Activated T-cell treated with anti-CD3 and anti-CD28 coated beads for 4 hours (primary cell): ENCODE data around the gene RFX2.

Experiments
- DNase-seq: peaks from one replicate; pipeline ENCODE4 v3.0.0-alpha.2; 2020

Gene RFX2

DNA sequence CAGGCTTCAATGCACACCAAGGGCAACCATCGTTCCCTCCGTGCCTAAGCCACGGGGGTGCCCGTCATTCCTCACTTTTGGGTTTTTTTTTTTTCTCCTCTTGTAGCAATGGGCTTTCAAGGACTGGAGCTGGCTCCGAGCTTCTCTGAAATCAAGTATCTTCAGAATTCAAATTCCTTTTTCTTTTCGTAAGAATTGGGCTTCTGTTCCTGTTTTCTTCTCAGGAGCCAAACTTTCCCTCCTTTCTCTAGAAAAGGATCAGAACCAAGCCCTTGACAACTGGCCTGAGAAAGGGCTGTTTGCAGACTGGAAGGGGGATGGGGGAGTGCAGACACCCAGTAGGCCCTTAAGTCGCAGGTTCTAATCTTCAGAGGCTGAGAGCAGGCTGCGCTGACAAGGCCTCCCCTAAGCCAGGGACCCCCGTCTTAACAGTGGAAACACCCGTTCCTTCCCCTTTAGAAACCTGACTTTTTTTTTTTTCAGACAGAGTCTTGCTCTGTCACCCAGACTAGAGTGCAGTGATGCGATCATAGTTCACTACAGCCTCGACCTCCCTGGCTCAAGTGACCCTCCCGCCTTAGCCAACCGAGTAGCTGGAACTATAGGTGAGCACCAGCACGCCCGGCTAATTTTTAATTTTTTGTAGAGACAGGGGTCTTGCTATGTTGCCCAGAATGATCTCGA lies 51.6 kb downstream of the RFX2 start:
- no peak for DNase-seq

DNA sequence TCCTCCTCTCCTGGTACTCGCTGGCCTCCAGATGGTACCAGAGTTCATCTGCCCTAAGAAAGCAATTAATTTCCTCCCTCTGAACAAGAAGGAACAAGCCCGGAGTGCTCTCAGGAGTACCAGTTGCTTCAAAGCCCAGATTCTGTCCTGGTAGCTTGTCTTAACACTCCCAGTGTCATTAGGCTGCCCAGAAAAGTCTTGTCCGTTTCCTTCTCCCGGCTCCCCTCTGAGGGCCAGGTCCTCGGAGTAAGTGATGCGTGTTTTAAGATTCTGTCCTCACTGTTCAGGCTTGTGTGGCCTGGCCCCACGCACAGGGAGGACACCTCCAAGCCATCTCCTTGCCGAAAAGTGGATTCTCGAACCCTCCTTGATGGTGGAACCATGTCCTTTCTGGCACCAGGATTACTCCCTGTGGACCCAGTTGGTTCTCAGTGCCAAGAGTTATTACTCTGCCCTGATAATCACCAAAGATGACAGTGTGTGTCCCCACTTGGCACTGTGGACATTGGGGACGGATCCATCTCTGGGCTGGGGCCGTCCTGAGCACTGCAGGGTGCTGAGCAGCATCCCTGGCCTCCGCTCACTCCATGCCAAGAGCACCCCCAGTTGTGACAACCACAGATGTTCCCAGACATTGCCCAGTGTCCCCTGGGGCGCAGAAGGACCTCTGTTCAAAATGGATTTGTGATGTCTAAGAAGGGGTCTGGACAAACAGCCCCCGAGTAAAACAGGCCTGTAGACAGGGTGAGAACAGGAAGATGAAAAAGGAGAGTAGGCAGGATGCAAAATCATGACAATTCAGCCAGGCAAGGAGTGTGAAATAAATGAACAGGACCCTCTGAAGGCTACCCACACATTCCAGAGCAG lies 52.4 kb downstream of the RFX2 start:
- no peak for DNase-seq

- no peak for DNase-seq
These were observed 53.3 kb downstream of the RFX2 start for GRCh38 chr19:6056801-6057650.

DNA sequence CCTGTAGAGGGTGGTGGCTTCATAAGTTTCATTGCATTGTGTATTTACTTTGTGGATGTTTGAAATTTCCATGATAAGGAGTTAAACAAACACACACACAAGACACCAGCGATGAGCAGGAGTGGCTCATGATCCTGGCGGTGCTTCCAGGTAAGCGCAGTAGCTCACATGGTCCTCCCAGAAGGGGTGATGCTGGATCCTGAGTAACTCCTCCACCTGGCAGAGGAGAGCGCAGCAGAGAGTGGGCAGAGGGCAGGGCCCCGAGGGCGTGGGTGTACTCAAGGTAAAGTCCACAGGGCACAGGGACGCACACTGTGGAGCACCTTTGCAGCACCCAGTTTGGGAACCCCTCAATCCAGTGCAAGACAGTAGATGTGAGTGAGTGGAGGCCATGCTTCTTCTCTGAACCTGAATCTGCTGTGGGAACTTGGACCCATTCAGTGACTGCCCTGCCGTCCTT lies 54.0 kb downstream of the RFX2 start:
- no peak for DNase-seq

DNA sequence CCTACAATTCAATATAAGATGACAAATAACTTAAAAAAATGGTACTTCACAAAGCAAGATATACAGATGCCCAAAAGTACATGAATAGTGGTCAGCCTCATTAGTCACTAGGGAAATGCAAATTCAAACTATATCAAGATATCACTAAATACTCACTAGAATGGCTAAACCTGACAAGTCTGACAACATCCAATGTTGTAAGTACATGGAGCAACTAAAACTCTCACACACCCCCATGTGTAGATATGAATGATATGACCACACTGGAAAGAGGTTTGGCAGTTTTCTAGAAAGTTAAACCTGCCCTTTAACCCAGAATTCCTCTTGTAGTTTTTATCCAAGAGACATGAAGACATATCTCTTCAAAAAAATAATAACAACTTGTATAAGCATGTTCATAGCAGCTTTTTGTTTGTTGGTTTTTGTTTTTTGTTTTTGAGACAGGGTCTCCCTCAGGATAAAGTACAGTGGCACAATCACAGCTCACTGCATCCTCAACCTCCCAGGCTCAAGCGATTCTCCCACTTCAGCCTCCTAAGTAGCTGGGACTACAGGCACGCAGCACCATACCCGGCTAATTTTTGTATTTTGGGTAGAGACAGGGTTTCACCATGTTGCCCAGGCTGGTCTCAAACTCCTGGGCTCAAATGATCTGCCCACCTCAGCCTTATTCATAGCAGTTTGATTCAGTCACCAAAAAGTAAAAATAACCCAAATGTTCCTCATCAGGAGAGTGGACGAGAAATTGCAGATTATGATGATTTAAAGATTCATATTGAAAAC lies 55.1 kb downstream of the RFX2 start:
- no peak for DNase-seq

DNA sequence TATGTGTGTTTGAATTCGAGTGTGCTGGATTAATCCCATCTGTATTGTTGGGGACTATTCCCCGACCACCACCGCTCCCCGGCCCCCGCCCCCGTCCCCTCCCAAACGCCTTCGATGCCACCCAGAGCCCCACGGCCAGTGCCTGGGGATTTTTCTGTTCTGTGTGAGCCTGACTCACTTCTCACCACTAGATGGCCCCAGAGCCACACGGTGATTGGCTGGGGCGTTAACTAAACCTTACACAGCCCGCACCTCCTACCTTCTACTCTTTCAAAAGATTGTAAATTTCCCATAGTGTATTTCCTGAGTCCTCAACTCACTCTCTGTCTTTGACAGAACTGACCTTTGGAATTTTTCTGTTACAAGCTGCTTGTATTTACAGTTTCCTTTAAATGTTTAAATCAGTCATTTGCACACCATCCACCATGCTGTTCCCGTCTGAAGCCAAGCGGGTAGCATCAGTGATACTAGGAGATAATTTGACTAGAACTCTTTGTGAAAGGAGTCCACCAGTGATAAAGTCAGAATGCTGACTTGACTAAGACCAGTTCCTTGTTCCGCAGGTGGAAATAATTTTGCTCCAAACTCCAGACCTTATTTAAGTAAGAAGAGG lies 61.4 kb downstream of the RFX2 start:
- peak; percentile 77 for DNase-seq

DNA sequence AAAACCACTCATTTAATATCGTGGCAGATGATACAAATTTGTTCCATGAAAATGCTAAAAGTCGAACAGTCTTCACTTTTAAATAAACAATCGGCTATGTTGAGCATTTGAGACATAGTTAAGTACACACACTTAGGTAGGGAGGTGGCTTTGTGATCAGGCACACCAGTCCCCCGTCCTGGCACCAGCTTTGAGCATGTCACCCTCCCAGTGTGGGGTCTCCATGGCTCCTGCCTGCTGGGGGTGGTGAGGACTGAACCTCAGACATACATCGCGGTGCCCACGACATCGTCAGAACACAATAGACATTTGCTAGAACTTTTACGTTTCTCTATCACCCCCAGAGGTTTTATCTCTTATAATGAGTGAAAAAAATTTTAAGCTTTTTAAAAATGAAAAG lies 62.0 kb downstream of the RFX2 start:
- no peak for DNase-seq

DNA sequence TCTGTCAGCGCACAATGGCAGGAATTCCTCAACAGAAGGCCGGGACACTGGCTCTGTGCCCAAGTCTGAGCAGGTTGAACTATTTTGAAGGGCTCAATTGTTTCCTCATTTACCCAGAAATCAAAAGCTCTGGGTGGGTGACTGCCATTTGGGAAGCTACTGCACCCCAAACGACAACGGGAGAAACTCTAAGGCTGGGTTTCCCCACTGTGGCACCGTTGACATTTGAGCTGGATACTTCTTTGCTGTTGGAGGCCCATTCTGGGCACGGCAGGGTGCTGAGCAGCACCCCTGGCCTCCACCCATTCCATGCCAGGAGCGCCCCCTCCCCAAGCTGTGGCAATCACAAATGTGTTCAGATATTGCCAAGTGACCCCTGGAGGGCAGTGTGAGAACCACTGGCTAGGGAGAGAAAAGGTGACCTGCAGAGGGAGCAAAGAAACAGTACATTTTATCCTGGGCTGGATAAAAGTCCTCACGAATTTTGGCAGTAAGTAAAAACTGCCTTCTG lies 62.5 kb downstream of the RFX2 start:
- DNase-seq, result no peak

DNA sequence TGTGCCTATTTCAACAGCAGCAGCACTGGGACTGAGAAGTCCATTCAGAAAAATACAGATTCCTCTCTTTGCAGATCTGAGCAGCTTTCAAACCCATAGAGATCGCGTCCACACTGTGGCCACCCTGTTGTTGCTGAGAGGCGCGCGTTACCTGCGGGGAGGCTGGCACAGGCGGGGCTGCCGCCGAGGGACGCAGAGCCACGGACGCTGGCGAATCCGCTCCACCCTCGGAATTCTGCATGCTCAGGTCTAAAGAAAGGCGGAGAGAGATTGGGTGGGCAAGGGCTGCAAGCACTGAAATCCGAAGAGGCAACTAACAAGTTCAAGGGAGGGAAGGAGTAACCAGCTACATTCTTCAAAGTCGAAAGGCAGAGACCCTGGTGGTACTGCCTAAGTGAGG lies 63.0 kb downstream of the RFX2 start:
- DNase-seq, result no peak

DNA sequence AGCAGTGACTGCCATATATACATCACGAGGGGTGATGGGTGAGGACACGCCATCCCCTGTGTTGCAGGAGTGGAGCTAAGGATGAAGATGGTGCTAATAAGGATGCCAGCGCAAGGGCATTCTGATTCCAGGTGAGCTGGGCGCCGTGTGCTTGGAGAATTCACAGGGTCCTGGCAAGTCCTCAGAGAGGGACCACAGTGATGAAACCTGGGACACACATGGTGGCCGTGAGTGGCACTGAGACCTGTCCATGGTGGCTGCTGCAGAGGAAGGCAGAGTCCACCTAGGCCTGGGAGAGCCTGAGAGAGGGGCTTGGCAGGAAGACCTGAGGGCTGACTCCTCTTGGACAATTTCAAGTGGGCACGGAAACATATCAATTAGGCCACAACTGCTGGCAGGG lies 65.2 kb downstream of the RFX2 start:
- DNase-seq, result no peak

DNA sequence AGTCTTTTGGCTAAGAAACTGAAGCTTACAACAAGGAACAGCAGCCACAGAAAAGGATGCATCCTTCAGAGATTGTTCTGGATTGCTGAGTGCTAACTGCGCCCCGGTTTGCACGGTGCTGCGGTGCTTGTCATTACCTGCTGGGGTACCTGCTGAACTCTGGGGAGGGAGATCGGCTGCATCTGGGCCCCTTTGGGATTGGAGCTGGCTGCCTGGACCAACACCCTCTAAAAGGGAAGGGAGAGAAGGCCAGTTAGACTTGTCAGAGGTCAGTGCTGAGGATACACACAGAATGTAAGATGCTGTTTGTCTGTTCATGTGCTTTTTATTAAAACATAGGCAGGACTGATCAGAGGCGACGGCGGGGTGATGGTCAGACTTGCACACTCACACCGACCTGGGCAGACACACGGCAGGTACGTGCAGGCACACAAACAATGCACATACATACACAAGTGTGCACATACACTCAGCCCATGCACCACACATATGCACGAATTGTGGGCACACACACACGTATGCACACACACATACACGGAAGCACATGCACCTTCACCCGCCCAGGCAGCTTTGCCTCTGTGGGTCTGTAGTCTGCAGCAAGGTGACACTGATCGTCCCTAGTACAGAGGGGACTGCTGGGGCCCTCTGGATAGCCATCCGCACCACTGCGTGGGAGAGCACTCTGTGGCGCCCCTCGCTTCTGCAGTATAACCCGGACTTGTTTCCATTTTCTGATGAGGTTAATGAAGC lies 66.1 kb downstream of the RFX2 start:
- DNase-seq, result no peak

DNA sequence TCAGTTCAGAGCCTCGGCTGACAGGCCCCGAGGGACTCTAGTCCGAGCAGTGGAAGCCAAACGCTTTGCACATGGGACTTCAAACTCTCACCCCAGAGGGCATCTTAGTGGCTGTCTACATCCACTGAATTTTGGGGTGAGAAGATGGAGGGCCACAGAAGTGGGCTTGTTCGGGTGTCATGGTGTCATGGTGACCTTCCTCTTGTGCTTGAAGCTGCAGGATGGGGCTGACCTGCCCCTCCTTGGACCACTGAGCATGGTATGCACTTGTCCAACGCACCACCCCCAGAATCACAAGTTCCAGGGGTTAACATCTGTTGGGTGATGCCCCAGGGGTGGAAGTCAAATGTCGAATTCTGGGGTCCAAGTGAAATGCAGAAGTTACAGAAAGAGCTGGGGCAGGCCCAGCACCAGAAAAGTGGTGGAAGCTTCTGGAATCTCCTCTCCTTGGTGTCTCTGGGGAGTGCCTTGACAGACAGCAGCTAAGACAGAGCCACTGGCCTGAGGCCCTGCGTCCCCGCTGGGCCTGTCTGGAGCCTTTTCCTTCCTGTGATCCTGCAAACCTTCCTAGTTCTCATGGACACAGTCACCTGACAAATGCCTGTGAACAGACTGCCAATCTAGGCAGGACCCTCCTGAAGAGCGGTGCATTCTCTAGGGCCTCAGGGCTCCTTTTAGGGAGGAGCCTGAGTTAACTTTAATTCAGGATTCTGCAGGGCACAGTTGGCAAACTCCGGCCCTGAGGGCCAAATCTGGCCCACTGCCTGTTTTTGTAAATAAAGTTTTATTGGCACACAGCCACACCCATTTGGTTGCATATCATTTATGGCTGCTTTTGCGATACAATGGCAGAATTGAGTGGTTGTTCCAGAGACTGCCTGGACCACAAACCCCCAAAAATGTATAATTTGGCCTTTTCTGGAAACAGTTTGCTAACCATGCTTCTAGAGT lies 67.2 kb downstream of the RFX2 start:
- no peak for DNase-seq

DNA sequence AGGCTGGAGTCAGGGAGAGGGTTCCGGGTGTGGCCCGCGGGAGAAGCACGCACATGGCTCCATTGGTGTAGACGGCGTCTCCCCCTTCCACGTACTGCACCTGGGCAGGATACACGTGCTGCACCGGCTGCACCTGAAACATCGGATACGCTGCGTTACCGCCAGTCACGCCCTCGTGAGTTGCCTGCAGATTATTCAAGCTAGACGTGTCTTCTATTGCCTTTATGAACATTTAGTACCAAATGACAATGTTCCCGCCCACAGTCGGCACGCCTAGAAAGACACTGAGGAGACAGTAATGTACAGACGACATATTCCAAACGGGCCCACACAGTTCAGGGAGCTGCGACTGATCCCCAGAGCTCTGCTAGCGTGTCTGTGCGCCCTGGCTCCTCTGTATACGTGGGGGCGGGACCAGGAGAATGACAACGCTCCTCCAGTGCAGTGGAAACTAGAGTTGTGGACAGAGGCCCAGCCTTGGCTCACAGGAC lies 68.3 kb downstream of the RFX2 start:
- DNase-seq, result no peak

GRCh38 chr19:6041071-6041470 lies 69.2 kb downstream of the RFX2 start:
- DNase-seq, result no peak

- no peak for DNase-seq
These were observed 70.6 kb downstream of the RFX2 start for GRCh38 chr19:6039566-6040225.

DNA sequence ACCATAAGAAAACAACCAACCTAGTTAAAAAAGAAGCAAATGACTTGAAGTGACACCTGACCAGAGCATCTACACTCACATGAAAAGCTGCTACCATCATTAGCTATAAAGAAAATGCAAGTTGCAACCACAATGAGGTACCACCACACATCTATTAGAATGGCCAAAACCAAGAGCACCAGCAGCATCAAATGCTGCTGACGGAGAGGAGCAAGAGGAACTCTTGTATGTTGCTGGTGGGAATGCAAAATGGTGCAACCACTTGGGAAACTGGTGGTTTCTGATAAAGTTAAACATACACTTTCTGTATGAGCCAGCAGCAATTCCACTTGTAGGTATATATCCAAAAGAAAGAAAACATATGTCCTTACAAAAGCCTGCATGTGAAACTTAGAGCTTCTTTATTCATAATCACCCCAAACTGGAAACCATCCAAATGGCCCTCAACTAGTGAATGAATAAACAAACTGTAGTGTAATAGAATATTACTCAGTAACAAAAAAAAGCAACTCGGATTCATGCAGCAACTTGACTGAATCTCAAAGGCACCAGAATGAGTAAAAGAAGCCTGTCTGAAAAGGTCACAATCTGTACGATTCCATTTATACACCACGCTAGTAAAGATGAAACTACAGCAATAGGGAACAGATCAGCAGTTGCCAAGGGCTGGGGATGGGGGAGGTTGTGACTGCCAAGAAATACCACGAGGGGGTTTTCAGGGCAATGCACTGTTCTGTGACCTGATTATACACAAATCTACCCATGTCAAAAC lies 71.5 kb downstream of the RFX2 start:
- no peak for DNase-seq

- DNase-seq, result no peak
These were observed 75.3 kb downstream of the RFX2 start for GRCh38 chr19:6035026-6035425.

GRCh38 chr19:6034512-6034911 lies 75.8 kb downstream of the RFX2 start:
- no peak for DNase-seq
